Measurements from ENCODE around the gene EPHB3. TPM values are rescaled to one million over a fixed set of nuclear protein-coding genes. Genes with fewer than 3 reads are reported as not detected.

Gene EPHB3
- total and polyA plus RNA-seq, 2 of the 4 experiments (the other 2 are of a cell fraction), result 0.72 to 2.9 TPM

DNA sequence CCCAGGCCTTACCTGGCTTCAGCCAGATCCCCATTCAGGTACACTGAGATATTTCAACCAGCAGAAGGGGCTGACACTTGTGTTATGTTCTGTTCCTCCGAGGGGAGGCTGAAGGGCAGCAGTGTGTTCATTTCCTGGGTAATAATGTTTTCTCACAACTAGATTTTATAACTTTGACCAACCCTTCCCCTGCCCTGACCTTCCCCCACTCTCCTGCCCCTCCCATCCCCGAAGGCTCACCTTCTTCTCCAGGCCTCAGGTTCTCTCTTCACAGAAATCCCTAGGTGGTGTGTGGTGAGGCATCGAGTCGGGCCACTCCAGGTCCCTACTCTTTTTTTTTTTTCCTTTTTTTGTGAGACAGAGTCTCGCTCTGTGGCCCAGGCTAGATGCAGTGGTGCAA lies 34.6 kb downstream of the EPHB3 start:
- H3K4me1 ChIP-seq (ENCODE audit: control insufficient read depth, insufficient read depth, low read length), result peaks cover 13% of the 10 kb centered on the region; the same call in 1 of the 2 replicates
- CTCF ChIA-PET, result no interaction called here
- H3K4me3 ChIP-seq (ENCODE audit: insufficient read depth, low read depth, low read length), result no peak overlapping the region
- no peak overlapping the region for H2AK9ac ChIP-seq (replicated peaks; ENCODE audit: low read depth, low read length, poor library complexity)
- H2BK5ac ChIP-seq (ENCODE audit: low read depth, low read length, poor library complexity, severe bottlenecking), result no peak overlapping the region
- H3K4me2 ChIP-seq (ENCODE audit: low read depth, low read length), result no peak overlapping the region
- no peak overlapping the region for H4K91ac ChIP-seq (ENCODE audit: insufficient read depth, low read depth, low read length)
- no CpG with 5 or more reads among the region's 5 CpGs for WGBS, 2 experiments (ENCODE audit: extremely low coverage in 2 of 2, insufficient read length in 1 of 2)
- no peak overlapping the region for H3K23ac ChIP-seq (ENCODE audit: low read depth, low read length)
- BruUV-seq (replicated peaks), result no TSS peak
- no peak overlapping the region for H3K56ac ChIP-seq (ENCODE audit: extremely low read depth, insufficient read depth, low read length)
- no peak overlapping the region for H4K8ac ChIP-seq (ENCODE audit: low read depth in 2 of 2, low read length in 2 of 2)
- ATAC-seq (ENCODE audit: low read depth), result no peak
- H2BK120ac ChIP-seq (ENCODE audit: low read depth, low read length), result no peak overlapping the region
- H3K18ac ChIP-seq (ENCODE audit: low read depth, low read length), result no peak overlapping the region
- H3K79me1 ChIP-seq (ENCODE audit: low read depth in 1 of 2, low read length in 2 of 2), result no peaks in the 10 kb centered on the region
- H3K36me3 ChIP-seq (ENCODE audit: control insufficient read depth, insufficient read depth, low read length), result no peaks in the 10 kb centered on the region
- H3K9me1 ChIP-seq (ENCODE audit: insufficient read depth, low read length), result no peaks in the 10 kb centered on the region
- dilution Hi-C loops (cut with HindIII; ENCODE audit: low sequenced_read_pairs, unreplicated experiment) (no loop called here), in situ Hi-C loops (cut with MboI; ENCODE audit: low sequenced_read_pairs) (no loop called here), intact Hi-C loops (cut with micrococcal nuclease) (no loop called here)
- no peak for DNase-seq
- no peak overlapping the region for H3K27ac ChIP-seq (ENCODE audit: insufficient read depth, low read length)
- no peak overlapping the region for H3K4ac ChIP-seq (ENCODE audit: low read depth, low read length)
- no peak overlapping the region for H3K14ac ChIP-seq (replicated peaks; ENCODE audit: low read depth, low read length)
- no peaks in the 10 kb centered on the region for H4K20me1 ChIP-seq (ENCODE audit: insufficient read depth, low read length)
- H2AFZ ChIP-seq (replicated peaks; ENCODE audit: low read length, poor library complexity), result peak overlapping the region; percentile 52
- H4K5ac ChIP-seq (ENCODE audit: low read depth, low read length), result no peak overlapping the region
- H2AK5ac ChIP-seq (ENCODE audit: low read depth, low read length), result no peak overlapping the region
- POLR2A ChIA-PET (ENCODE audit: unreplicated experiment), result no interaction called here
- no peak for TF ChIP-seq CEBPB (IDR thresholded peaks at IDR 0.05; ENCODE audit: low read depth, low read length)
- no peak for TF ChIP-seq RCOR1 (IDR thresholded peaks at IDR 0.05; ENCODE audit: insufficient replicate concordance, low read length)
- no peak for TF ChIP-seq MXI1 (IDR thresholded peaks at IDR 0.05; ENCODE audit: borderline replicate concordance, low read depth, low read length)
- TF ChIP-seq, protein P1, sequence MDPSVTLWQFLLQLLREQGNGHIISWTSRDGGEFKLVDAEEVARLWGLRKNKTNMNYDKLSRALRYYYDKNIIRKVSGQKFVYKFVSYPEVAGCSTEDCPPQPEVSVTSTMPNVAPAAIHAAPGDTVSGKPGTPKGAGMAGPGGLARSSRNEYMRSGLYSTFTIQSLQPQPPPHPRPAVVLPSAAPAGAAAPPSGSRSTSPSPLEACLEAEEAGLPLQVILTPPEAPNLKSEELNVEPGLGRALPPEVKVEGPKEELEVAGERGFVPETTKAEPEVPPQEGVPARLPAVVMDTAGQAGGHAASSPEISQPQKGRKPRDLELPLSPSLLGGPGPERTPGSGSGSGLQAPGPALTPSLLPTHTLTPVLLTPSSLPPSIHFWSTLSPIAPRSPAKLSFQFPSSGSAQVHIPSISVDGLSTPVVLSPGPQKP (IDR thresholded peaks at IDR 0.05; ENCODE audit: borderline replicate concordance, low read depth, low read length), result no peak
- no peak for TF ChIP-seq MAZ (IDR thresholded peaks at IDR 0.05; ENCODE audit: borderline replicate concordance, low read depth, low read length)
- TF ChIP-seq RAD21 (IDR thresholded peaks at IDR 0.05; ENCODE audit: low read length), result no peak
- TF ChIP-seq, protein P2, sequence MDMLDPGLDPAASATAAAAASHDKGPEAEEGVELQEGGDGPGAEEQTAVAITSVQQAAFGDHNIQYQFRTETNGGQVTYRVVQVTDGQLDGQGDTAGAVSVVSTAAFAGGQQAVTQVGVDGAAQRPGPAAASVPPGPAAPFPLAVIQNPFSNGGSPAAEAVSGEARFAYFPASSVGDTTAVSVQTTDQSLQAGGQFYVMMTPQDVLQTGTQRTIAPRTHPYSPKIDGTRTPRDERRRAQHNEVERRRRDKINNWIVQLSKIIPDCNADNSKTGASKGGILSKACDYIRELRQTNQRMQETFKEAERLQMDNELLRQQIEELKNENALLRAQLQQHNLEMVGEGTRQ (IDR thresholded peaks at IDR 0.05; ENCODE audit: low read depth, low read length), result no peak
- TF ChIP-seq, protein P3, sequence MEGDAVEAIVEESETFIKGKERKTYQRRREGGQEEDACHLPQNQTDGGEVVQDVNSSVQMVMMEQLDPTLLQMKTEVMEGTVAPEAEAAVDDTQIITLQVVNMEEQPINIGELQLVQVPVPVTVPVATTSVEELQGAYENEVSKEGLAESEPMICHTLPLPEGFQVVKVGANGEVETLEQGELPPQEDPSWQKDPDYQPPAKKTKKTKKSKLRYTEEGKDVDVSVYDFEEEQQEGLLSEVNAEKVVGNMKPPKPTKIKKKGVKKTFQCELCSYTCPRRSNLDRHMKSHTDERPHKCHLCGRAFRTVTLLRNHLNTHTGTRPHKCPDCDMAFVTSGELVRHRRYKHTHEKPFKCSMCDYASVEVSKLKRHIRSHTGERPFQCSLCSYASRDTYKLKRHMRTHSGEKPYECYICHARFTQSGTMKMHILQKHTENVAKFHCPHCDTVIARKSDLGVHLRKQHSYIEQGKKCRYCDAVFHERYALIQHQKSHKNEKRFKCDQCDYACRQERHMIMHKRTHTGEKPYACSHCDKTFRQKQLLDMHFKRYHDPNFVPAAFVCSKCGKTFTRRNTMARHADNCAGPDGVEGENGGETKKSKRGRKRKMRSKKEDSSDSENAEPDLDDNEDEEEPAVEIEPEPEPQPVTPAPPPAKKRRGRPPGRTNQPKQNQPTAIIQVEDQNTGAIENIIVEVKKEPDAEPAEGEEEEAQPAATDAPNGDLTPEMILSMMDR (conservative IDR thresholded peaks at IDR 0.05; ENCODE audit: low read depth, low read length), result no peak
- no peak for TF ChIP-seq CHD1 (IDR thresholded peaks at IDR 0.05; ENCODE audit: low read depth, low read length)
- no peak for TF ChIP-seq NFE2L2 (IDR thresholded peaks at IDR 0.05; ENCODE audit: low read depth, low read length)
- no peak for TF ChIP-seq POLR2A (IDR thresholded peaks at IDR 0.05; ENCODE audit: low read depth, low read length)
- TF ChIP-seq BHLHE40 (IDR thresholded peaks at IDR 0.05; ENCODE audit: low read depth, low read length), result no peak
- TF ChIP-seq MAFK (IDR thresholded peaks at IDR 0.05; ENCODE audit: low read depth, low read length), result no peak
- TF ChIP-seq FOS (IDR thresholded peaks at IDR 0.05; ENCODE audit: low read depth, low read length), result no peak
- no peak for TF ChIP-seq SMC3 (IDR thresholded peaks at IDR 0.05; ENCODE audit: low read depth, low read length)
- no peak for TF ChIP-seq RFX5 (IDR thresholded peaks at IDR 0.05; ENCODE audit: low read depth, low read length)
- no peak overlapping the region for H2BK15ac ChIP-seq (ENCODE audit: low read depth, low read length)
- no peak overlapping the region for H2BK20ac ChIP-seq (ENCODE audit: low read depth, low read length)
- H3K27me3 ChIP-seq (ENCODE audit: control insufficient read depth, insufficient read depth, low read length), result peaks cover 10% of the 10 kb centered on the region
- no peaks in the 10 kb centered on the region for H3K9me3 ChIP-seq (ENCODE audit: control insufficient read depth, insufficient read depth, low read length)
- H3K9ac ChIP-seq (ENCODE audit: low read depth, low read length), result no peak overlapping the region
